HuH-7.5 (cell line): ENCODE measurements around the gene BBS1.
"Not testable (repeated sequence)": the region's sequence is repeated elsewhere in the genome, so short reads cannot be mapped to it uniquely, and the experiment has no call there.

Source experiments
- DNase-seq: peaks from one replicate; pipeline ENCODE4 v3.0.0; 2011; ENCODE audit warnings: low spot score

The BBS1 gene

GRCh38 chr11:66510271-66510989, at the start of gene BBS1:
Gene BBS1 (plus strand): TSS chr11:66510635. CDS start chr11:66510660, 25 bp downstream.
- peak; percentile 100 for DNase-seq

GRCh38 chr11:66462010-66462409, 48.4 kb upstream of the BBS1 start:
- DNase-seq: no peak

GRCh38 chr11:66462911-66463310, 47.5 kb upstream of the BBS1 start:
- DNase-seq: peak; percentile 18

GRCh38 chr11:66464116-66464515, 46.3 kb upstream of the BBS1 start:
- not testable (repeated sequence) for DNase-seq

- DNase-seq: no peak
Observed at GRCh38 chr11:66464916-66465315, 45.5 kb upstream of the BBS1 start.

GRCh38 chr11:66465373-66466224, 44.8 kb upstream of the BBS1 start:
- DNase-seq: no peak

- DNase-seq: peak; percentile 100
Observed at GRCh38 chr11:66466225-66467033, 44.0 kb upstream of the BBS1 start, which contains the start of gene PELI3. Gene PELI3 (plus strand): TSS chr11:66466905. CDS start chr11:66468129, 1,224 bp downstream.

GRCh38 chr11:66467034-66467659, 43.3 kb upstream of the BBS1 start:
- peak; percentile 99 for DNase-seq

- peak; percentile 99 for DNase-seq
Observed at GRCh38 chr11:66467756-66468155, 42.7 kb upstream of the BBS1 start.

GRCh38 chr11:66468691-66469090, 41.7 kb upstream of the BBS1 start:
- DNase-seq: no peak

- no peak for DNase-seq
Observed at GRCh38 chr11:66469441-66469840, 41.0 kb upstream of the BBS1 start.

GRCh38 chr11:66470015-66470414, 40.4 kb upstream of the BBS1 start:
- DNase-seq: no peak

- DNase-seq: no peak
Observed at GRCh38 chr11:66471142-66471541, 39.3 kb upstream of the BBS1 start.

- DNase-seq: no peak
Observed at GRCh38 chr11:66472054-66472453, 38.4 kb upstream of the BBS1 start.

GRCh38 chr11:66473167-66473566, 37.3 kb upstream of the BBS1 start:
- no peak for DNase-seq

- DNase-seq: no peak
Observed at GRCh38 chr11:66473608-66474515, 36.6 kb upstream of the BBS1 start.

GRCh38 chr11:66475349-66476172, 34.9 kb upstream of the BBS1 start:
- DNase-seq: no peak

GRCh38 chr11:66476173-66476840, 34.1 kb upstream of the BBS1 start:
- no peak for DNase-seq

GRCh38 chr11:66476841-66477251, 33.6 kb upstream of the BBS1 start:
- DNase-seq: no peak
